K562 treated with DMSO at 1 percent for 24 hours (cell line): ENCODE measurements around the gene HSF2BP. TPM values are rescaled to one million over a fixed set of nuclear protein-coding genes. Genes with fewer than 3 reads are reported as not detected.

ENCODE experiments used
- total RNA-seq: library from RNA; unstranded; fragments of 300-600 nt; gene quantifications from 2 replicates; pipeline ENCODE4 v1.2.3, GENCODE V29; 2022; ENCODE audit warnings: low read depth; ENCODE audit not compliant: insufficient read depth

HSF2BP gene
- total RNA-seq: 0.29 TPM in 1 of 2 replicates, not detected in the other

DNA sequence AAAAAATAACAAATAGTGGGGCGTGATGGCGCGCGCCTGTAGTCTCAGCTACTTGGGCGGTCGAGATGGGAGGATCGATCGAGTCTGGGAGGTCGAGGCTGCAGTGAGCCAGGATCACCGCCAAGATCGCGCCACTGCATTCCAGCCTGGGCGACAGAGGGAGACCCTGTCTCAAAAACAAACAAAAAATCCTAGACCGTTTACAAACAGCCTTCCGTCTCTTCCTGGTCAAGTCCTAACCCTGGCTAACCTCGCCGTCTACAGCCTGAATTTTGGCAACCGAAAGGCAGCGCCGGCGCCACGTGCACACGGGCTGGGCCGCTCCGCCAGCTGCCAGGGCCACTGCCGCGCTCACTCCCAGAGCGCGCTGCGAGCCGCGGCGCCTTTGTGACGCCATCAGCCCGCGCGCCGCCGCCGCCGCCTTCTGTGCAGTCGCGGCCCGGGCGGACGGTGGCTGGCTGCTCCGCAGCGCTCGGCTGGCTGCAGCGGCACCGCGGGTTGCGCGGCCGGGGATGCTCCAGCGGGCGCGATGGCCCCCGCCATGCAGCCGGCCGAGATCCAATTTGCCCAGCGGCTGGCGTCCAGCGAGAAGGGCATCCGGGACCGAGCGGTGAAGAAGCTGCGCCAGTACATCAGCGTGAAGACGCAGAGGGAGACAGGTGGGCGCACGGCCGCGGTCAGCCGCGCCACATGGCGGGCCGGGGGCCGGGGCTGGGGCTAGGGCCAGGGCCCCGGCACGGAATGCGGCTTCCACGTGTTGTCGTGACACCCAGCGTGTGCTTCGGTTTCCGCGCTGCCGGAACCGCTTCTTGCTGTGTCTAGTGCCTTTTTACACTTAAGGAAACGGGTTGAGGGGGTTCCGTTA is at the start of gene HSF2BP, which contains the start of gene RRP1B:
Gene HSF2BP (minus strand): TSS at position 353 of the 865 bp plus-strand sequence. CDS start 1,392 bp downstream, outside the sequence.
Gene RRP1B (plus strand): TSS at position 425 of the 865 bp plus-strand sequence. CDS start 105 bp downstream, at position 530.

Other genes with a start within 250 kb of the HSF2BP start
- not detected in 2 replicates for gene SIK1, start 232.4 kb downstream of the HSF2BP start, total RNA-seq
- gene RRP1B, start 72 bp upstream of the HSF2BP start, total RNA-seq: 24.4 and 27.0 TPM in 2 replicates
- gene PDXK, start 59.6 kb upstream of the HSF2BP start, total RNA-seq: 71.4 and 82.4 TPM in 2 replicates
- 53.5 and 56.9 TPM in 2 replicates for gene CSTB, start 116.8 kb upstream of the HSF2BP start, total RNA-seq
- 24.6 and 26.5 TPM in 2 replicates for gene RRP1, start 130.1 kb upstream of the HSF2BP start, total RNA-seq
- gene AGPAT3, start 205.7 kb upstream of the HSF2BP start, total RNA-seq: 51.0 and 51.8 TPM in 2 replicates